ENCODE measurements around the gene FOXD4L1. TPM values are rescaled to one million over a fixed set of nuclear protein-coding genes. Genes with fewer than 3 reads are reported as not detected.

Gene FOXD4L1
- 0.19 and 0.28 TPM in 2 replicates for total RNA-seq

DNA sequence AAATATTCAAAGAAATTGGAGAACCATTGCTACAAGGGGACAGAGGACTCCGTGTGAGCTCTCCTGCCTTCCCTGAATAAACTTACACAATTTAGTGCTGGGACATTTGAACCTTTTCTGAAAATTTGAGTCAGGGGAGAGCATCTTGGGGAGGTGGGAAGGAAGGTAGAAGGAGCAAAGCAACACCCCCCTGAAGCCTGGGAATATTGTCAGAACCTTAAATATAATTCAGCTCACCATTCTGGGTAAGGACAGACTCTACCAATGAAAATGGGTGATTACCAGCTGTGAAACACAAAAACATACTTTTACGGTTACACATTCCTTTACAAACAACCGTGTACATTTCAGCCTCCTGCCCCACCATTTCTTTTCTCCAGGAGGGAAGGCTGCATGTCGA is at the start of gene FOXD4L1:
TSS of gene FOXD4L1 (plus strand) at position 301 of the 400 bp plus-strand sequence. CDS start 592 bp downstream, outside the sequence.

Other genes starting within 250 kb of the FOXD4L1 start
- 0.38 and 1.1 TPM in 2 replicates for gene PAX8, start 219.7 kb upstream of the FOXD4L1 start, total RNA-seq
- gene ZNG1B, start 61.0 kb upstream of the FOXD4L1 start, total RNA-seq: 25.9 and 36.9 TPM in 2 replicates
- 3.6 and 10.1 TPM in 2 replicates for gene RABL2A, start 128.6 kb downstream of the FOXD4L1 start, total RNA-seq

Data from regular cardiac myocyte (primary cell).